HL-60 (cell line): ENCODE measurements around the gene TOP2B.

Source experiments
- DNase-seq, 2 experiments: peaks; one replicate each; pipeline ENCODE4 v3.0.0-alpha.2; 2010 to 2020; ENCODE audit warnings: low read depth in 1 of 2, low spot score in 1 of 2
- H3K27ac ChIP-seq: fragments of 250-450 bp; sonication (Bioruptor Pico); replicated peaks from 2 replicates; pipeline ENCODE4 v1.5.1; 2020; ENCODE audit warnings: mild to moderate bottlenecking, moderate library complexity
- H3K27me3 ChIP-seq: fragments of 250-450 bp; sonication (Bioruptor Pico); 2 replicates; pipeline ENCODE4 v1.5.1; 2021; ENCODE audit warnings: mild to moderate bottlenecking, moderate library complexity; ENCODE audit not compliant: insufficient read depth, poor library complexity, severe bottlenecking
- H3K4me3 ChIP-seq: replicated peaks from 2 replicates; pipeline ENCODE4 v1.5.1; 2011; ENCODE audit warnings: mild to moderate bottlenecking, control low read depth, low read length; ENCODE audit not compliant: insufficient read depth
- CTCF ChIP-seq: IDR thresholded peaks from one replicate; pipeline ENCODE4 v1.5.1; 2011; ENCODE audit warnings: low read length, control low read depth, inconsistent platforms; ENCODE audit not compliant: insufficient read depth
- GABPA ChIP-seq: IDR thresholded peaks from 2 replicates; pipeline ENCODE4 v1.6.1; 2012; ENCODE audit warnings: low read depth
- POLR2AphosphoS5 ChIP-seq: IDR thresholded peaks from 2 replicates; pipeline ENCODE4 v1.6.1; 2012; ENCODE audit warnings: low read depth
- SPI1 ChIP-seq: IDR thresholded peaks from 2 replicates; pipeline ENCODE4 v1.6.1; 2012; ENCODE audit warnings: low read depth, mild to moderate bottlenecking, borderline replicate concordance
- TF ChIP-seq, protein P1 (sequence below): IDR thresholded peaks from 2 replicates; pipeline ENCODE4 v1.6.1; 2012; ENCODE audit warnings: low read depth; ENCODE audit not compliant: insufficient replicate concordance

Gene TOP2B

GRCh38 chr3:25618028-25618427 lies 46.7 kb downstream of the TOP2B start:
- TF ChIP-seq, protein P1, sequence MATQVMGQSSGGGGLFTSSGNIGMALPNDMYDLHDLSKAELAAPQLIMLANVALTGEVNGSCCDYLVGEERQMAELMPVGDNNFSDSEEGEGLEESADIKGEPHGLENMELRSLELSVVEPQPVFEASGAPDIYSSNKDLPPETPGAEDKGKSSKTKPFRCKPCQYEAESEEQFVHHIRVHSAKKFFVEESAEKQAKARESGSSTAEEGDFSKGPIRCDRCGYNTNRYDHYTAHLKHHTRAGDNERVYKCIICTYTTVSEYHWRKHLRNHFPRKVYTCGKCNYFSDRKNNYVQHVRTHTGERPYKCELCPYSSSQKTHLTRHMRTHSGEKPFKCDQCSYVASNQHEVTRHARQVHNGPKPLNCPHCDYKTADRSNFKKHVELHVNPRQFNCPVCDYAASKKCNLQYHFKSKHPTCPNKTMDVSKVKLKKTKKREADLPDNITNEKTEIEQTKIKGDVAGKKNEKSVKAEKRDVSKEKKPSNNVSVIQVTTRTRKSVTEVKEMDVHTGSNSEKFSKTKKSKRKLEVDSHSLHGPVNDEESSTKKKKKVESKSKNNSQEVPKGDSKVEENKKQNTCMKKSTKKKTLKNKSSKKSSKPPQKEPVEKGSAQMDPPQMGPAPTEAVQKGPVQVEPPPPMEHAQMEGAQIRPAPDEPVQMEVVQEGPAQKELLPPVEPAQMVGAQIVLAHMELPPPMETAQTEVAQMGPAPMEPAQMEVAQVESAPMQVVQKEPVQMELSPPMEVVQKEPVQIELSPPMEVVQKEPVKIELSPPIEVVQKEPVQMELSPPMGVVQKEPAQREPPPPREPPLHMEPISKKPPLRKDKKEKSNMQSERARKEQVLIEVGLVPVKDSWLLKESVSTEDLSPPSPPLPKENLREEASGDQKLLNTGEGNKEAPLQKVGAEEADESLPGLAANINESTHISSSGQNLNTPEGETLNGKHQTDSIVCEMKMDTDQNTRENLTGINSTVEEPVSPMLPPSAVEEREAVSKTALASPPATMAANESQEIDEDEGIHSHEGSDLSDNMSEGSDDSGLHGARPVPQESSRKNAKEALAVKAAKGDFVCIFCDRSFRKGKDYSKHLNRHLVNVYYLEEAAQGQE = no peak
- no peak for TF ChIP-seq CTCF
- no peak for TF ChIP-seq SPI1
- H3K4me3 ChIP-seq = no peak overlapping the region

DNA sequence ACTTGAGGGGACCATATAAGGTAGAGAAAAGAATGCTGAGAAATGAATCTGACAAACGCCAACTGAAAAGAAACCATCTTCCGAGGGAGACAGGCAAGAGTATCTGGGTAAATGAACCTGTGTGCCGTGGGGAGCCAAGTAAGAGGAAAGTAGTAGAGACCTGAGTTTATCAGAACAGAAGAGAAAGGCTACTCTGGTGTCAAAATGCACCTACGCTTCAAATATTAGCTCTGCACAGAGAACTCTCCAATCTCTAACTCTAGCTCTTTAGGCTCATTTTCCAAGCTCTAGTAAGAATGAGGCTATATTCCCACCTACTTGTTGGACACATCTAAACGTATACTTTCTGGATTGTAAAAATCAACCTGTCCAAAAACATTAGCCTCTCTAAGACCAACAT lies 53.5 kb downstream of the TOP2B start:
- Histone ChIP-seq H3K4me3 (no peak overlapping the region), H3K27ac (no peak overlapping the region), H3K27me3 (no peaks in the 10 kb centered on the region)
- TF ChIP-seq SPI1 = no peak
- TF ChIP-seq, protein P1 = no peak
- TF ChIP-seq POLR2AphosphoS5 = no peak
- no peak for TF ChIP-seq GABPA
- no peak for TF ChIP-seq CTCF
- DNase-seq = no peak

More at GRCh38 chr3:25618028-25618427, 46.7 kb downstream of the TOP2B start:
- Histone ChIP-seq H3K27ac (no peak overlapping the region), H3K27me3 (no peaks in the 10 kb centered on the region)
- DNase-seq = no peak

GRCh38 chr3:25610779-25611178 lies 53.9 kb downstream of the TOP2B start:
- H3K4me3 ChIP-seq = no peak overlapping the region
- no peak overlapping the region for H3K27ac ChIP-seq
- no peak for DNase-seq
- no peaks in the 10 kb centered on the region for H3K27me3 ChIP-seq
- no peak for TF ChIP-seq GABPA
- TF ChIP-seq CTCF = no peak
- no peak for TF ChIP-seq SPI1
- TF ChIP-seq POLR2AphosphoS5 = no peak
- TF ChIP-seq, protein P1 = no peak
